ENCODE data around the gene VTI1A.

GRCh38 chr10:112765717-112766235, 318.8 kb downstream of the VTI1A start:
- TF ChIP-seq CTCF (IDR thresholded peaks at IDR 0.05), result no peak
- no peak for TF ChIP-seq POLR2A (IDR thresholded peaks at IDR 0.05)

Data from uterus (tissue), 2 donors.